HepG2 (cell line): ENCODE data around the gene UMOD. TPM values are rescaled to one million over a fixed set of nuclear protein-coding genes. Genes with fewer than 3 reads are reported as not detected.
A peak's percentile ranks its signal among the peaks of the same experiment; 100 is the strongest.

Experiments used
- AKAP8 ChIP-seq: sonication (generic); formaldehyde crosslinking; IDR thresholded peaks from 2 replicates; pipeline ENCODE4 v1.5.1; 2020; ENCODE audit warnings: mild to moderate bottlenecking, missing genetic modification reagents
- ARID2 ChIP-seq: sonication (generic); formaldehyde crosslinking; IDR thresholded peaks from 2 replicates; pipeline ENCODE4 v1.8.1; 2022; ENCODE audit warnings: mild to moderate bottlenecking, missing genetic modification reagents, borderline replicate concordance
- ARNT ChIP-seq: fragments of 450-650 bp; IDR thresholded peaks from 2 replicates; pipeline ENCODE4 v1.6.1; 2017
- DNMT1 ChIP-seq: sonication (generic); formaldehyde crosslinking; IDR thresholded peaks from 2 replicates; pipeline ENCODE4 v1.5.1; 2020; ENCODE audit warnings: mild to moderate bottlenecking, missing genetic modification reagents
- FOSL2 ChIP-seq: sonication (generic); formaldehyde crosslinking; IDR thresholded peaks from 2 replicates; pipeline ENCODE4 v1.4.0; 2020; ENCODE audit warnings: missing genetic modification reagents
- HIVEP1 ChIP-seq: sonication (generic); formaldehyde crosslinking; IDR thresholded peaks from 2 replicates; pipeline ENCODE4 v1.4.0; 2020; ENCODE audit warnings: mild to moderate bottlenecking, missing genetic modification reagents
- KLF9 ChIP-seq: IDR thresholded peaks from 2 replicates; pipeline ENCODE4 v1.6.1; 2016; ENCODE audit warnings: low read depth
- LBX2 ChIP-seq: sonication (generic); formaldehyde crosslinking; IDR thresholded peaks from 2 replicates; pipeline ENCODE4 v1.5.0; 2020; ENCODE audit warnings: missing genetic modification reagents, mild to moderate bottlenecking, borderline replicate concordance
- MIXL1 ChIP-seq: IDR thresholded peaks from 2 replicates; pipeline ENCODE4 v1.6.1; 2016
- NFIC ChIP-seq: IDR thresholded peaks from 2 replicates; pipeline ENCODE4 v1.6.1; 2012; ENCODE audit warnings: mild to moderate bottlenecking, low read length, inconsistent platforms
- THRA ChIP-seq: sonication (generic); formaldehyde crosslinking; IDR thresholded peaks from 2 replicates; pipeline ENCODE4 v1.4.0; 2020; ENCODE audit warnings: missing genetic modification reagents, borderline replicate concordance
- TMF1 ChIP-seq: sonication (generic); formaldehyde crosslinking; IDR thresholded peaks from 2 replicates; pipeline ENCODE4 v1.8.1; 2022; ENCODE audit warnings: low read depth, missing genetic modification reagents
- YEATS4 ChIP-seq: sonication (generic); formaldehyde crosslinking; IDR thresholded peaks from 2 replicates; pipeline ENCODE4 v1.4.0; 2020; ENCODE audit warnings: missing genetic modification reagents, borderline replicate concordance
- ZBTB49 ChIP-seq: sonication (generic); formaldehyde crosslinking; IDR thresholded peaks from 2 replicates; pipeline ENCODE4 v1.4.0; 2020; ENCODE audit warnings: missing genetic modification reagents, borderline replicate concordance
- ZMYM4 ChIP-seq: sonication (generic); formaldehyde crosslinking; IDR thresholded peaks from 2 replicates; pipeline ENCODE4 v1.8.1; 2023; ENCODE audit warnings: mild to moderate bottlenecking, missing genetic modification reagents
- ZNF274 ChIP-seq: sonication (generic); formaldehyde crosslinking; IDR thresholded peaks from 2 replicates; pipeline ENCODE4 v1.5.1; 2020; ENCODE audit warnings: mild to moderate bottlenecking, missing genetic modification reagents
- ZNF772 ChIP-seq: sonication (generic); formaldehyde crosslinking; IDR thresholded peaks from 2 replicates; pipeline ENCODE4 v1.5.0; 2020; ENCODE audit warnings: mild to moderate bottlenecking, missing genetic modification reagents
- ZNF776 ChIP-seq: sonication (generic); formaldehyde crosslinking; IDR thresholded peaks from 2 replicates; pipeline ENCODE4 v1.4.0; 2020; ENCODE audit warnings: mild to moderate bottlenecking, missing genetic modification reagents
- polyA plus RNA-seq, 8 experiments: library from polyadenylated mRNA; depleted of rRNA in 3 of 8; stranded (reverse) in 7 of 8; unstranded in 1 of 8; fragments of >200 nt; fragmentation: Illumina TruSeq in 4 of 8; extraction: Trizol in 4 of 8; gene quantifications; 2 replicates each; pipeline versions ENCODE4 v1.2.1 to v1.2.3, GENCODE V29; 2011 to 2016; ENCODE audit warnings: low read depth in 4 of 8, missing spikeins in 1 of 8, mixed read lengths in 1 of 8; ENCODE audit not compliant: insufficient read depth in 1 of 8
- total RNA-seq, 5 experiments: library from RNA; depleted of rRNA; stranded (reverse); fragments of >200 nt; fragmentation: Illumina TruSeq; extraction: Trizol; gene quantifications; 2 replicates each; pipeline ENCODE4 v1.2.3, GENCODE V29; 2016; ENCODE audit warnings: low read depth in 1 of 5
- TF ChIP-seq, protein P1 (sequence below): sonication (generic); formaldehyde crosslinking; conservative IDR thresholded peaks from 2 replicates; pipeline ENCODE4 v1.4.0; 2020; ENCODE audit warnings: missing genetic modification reagents
- TF ChIP-seq, protein P2 (sequence below): sonication (generic); formaldehyde crosslinking; IDR thresholded peaks from 2 replicates; pipeline ENCODE4 v1.5.1; 2020; ENCODE audit warnings: mild to moderate bottlenecking, missing genetic modification reagents, borderline replicate concordance
- TF ChIP-seq, protein P3 (sequence below): sonication (generic); formaldehyde crosslinking; conservative IDR thresholded peaks from 2 replicates; pipeline ENCODE4 v1.8.0; 2022; ENCODE audit warnings: missing genetic modification reagents

Gene UMOD
- total and polyA plus RNA-seq, 2 of the 13 experiments (the other 11 are each of a cell fraction or from before 2014, with no cell fraction given): not detected

DNA sequence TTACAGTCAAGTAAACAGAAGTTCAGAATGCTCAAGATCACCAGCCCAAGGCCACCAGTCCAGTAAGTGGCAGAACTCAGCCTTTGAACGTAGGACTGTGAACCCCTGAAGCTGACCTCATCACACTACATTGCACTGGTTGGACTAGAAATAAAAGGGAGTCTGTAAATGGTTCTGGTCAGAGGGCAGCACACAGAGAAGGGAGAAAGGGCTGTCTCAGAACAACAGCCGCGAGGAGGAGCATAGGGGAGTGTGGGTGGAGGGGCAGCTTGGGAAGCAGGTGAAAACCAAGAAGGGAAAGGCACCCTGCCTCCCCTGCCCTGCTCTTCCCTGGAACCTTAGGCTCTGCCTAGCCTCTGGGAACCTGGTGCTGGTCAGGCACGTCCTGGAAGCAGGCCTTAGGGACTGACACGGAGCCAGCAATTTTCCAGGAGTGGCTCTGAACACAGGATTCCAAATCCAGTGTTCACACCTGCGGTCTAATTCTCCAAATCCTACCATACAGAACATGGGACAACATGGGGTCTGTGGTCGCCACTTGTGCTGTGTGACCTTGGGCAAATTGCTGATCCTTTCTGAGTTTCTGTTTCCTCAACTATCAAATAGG, 45.1 kb upstream of the UMOD start (continued):
- TF ChIP-seq THRA (peak; percentile 41; the same call in 1 of the 2 replicates), ARNT (no peak), KLF9 (CRISPR knock-in tag) (no peak), NFIC (0 out of 2 replicates have a peak, but pooled peaks have one; percentile 24), HIVEP1 (CRISPR knock-in tag) (no peak), ZNF274 (CRISPR knock-in tag) (no peak), ZNF776 (CRISPR knock-in tag) (no peak), ZBTB49 (CRISPR knock-in tag) (no peak), DNMT1 (CRISPR knock-in tag) (no peak), ZNF772 (no peak), AKAP8 (CRISPR knock-in tag) (no peak), ZMYM4 (CRISPR knock-in tag) (peak; percentile 86), YEATS4 (CRISPR knock-in tag) (peak; percentile 16; the same call in 1 of the 2 replicates), TMF1 (no peak), FOSL2 (peak; percentile 47), MIXL1 (no peak; the same call in 1 of the 2 replicates), ARID2 (CRISPR knock-in tag) (no peak), LBX2 (CRISPR knock-in tag) (peak; percentile 28; the same call in 1 of the 2 replicates)
- TF ChIP-seq, protein P1, sequence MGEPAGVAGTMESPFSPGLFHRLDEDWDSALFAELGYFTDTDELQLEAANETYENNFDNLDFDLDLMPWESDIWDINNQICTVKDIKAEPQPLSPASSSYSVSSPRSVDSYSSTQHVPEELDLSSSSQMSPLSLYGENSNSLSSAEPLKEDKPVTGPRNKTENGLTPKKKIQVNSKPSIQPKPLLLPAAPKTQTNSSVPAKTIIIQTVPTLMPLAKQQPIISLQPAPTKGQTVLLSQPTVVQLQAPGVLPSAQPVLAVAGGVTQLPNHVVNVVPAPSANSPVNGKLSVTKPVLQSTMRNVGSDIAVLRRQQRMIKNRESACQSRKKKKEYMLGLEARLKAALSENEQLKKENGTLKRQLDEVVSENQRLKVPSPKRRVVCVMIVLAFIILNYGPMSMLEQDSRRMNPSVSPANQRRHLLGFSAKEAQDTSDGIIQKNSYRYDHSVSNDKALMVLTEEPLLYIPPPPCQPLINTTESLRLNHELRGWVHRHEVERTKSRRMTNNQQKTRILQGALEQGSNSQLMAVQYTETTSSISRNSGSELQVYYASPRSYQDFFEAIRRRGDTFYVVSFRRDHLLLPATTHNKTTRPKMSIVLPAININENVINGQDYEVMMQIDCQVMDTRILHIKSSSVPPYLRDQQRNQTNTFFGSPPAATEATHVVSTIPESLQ: no peak
- TF ChIP-seq, protein P2, sequence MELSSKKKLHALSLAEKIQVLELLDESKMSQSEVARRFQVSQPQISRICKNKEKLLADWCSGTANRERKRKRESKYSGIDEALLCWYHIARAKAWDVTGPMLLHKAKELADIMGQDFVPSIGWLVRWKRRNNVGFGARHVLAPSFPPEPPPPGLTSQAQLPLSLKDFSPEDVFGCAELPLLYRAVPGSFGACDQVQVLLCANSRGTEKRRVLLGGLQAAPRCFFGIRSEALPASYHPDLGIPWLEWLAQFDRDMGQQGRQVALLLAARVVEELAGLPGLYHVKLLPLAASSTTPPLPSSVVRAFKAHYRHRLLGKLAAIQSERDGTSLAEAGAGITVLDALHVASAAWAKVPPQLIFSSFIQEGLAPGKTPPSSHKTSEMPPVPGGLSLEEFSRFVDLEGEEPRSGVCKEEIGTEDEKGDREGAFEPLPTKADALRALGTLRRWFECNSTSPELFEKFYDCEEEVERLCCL: no peak
- TF ChIP-seq, protein P3, sequence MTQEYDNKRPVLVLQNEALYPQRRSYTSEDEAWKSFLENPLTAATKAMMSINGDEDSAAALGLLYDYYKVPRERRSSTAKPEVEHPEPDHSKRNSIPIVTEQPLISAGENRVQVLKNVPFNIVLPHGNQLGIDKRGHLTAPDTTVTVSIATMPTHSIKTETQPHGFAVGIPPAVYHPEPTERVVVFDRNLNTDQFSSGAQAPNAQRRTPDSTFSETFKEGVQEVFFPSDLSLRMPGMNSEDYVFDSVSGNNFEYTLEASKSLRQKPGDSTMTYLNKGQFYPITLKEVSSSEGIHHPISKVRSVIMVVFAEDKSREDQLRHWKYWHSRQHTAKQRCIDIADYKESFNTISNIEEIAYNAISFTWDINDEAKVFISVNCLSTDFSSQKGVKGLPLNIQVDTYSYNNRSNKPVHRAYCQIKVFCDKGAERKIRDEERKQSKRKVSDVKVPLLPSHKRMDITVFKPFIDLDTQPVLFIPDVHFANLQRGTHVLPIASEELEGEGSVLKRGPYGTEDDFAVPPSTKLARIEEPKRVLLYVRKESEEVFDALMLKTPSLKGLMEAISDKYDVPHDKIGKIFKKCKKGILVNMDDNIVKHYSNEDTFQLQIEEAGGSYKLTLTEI (CRISPR knock-in tag): no peak
